Keratinocyte (primary cell): ENCODE data around the gene WARS2.

Experiments used
- CTCF ChIP-seq, 3 experiments: IDR thresholded peaks in 1 of 3; conservative IDR thresholded peaks in 1 of 3; optimal IDR thresholded peaks in 1 of 3; 2 replicates in 2 of 3; 3 replicates in 1 of 3; pipeline versions ENCODE3 to v1.5.1; 2011; ENCODE audit warnings: low read length in 3 of 3, mild to moderate bottlenecking in 3 of 3, moderate library complexity in 2 of 3, control low read depth in 1 of 3, inconsistent platforms in 1 of 3; ENCODE audit not compliant: insufficient read depth in 2 of 3; ENCODE audit errors: extremely low read depth in 1 of 3
- EZH2 ChIP-seq: IDR thresholded peaks from one replicate; pipeline ENCODE4 v1.6.1; 2012; ENCODE audit warnings: inconsistent platforms, mild to moderate bottlenecking, low read length, moderate library complexity

GRCh38 chr1:119040489-119040888 is 100.0 kb downstream of the WARS2 start:
- TF ChIP-seq CTCF (optimal IDR thresholded peaks at IDR 0.05 in 1 of 3, IDR thresholded peaks at IDR 0.05 in 1 of 3, conservative IDR thresholded peaks at IDR 0.05 in 1 of 3; ENCODE audit: extremely low read depth in 1 of 3, insufficient read depth in 2 of 3, low read length in 3 of 3), result no peak
- TF ChIP-seq EZH2, result no peak
